Measurements from ENCODE around the gene WDTC1.

GRCh38 chr1:27341525-27342252 is 107.3 kb downstream of the WDTC1 start, which contains the start of gene SYTL1:
- TF ChIP-seq FOXM1 (IDR thresholded peaks at IDR 0.05; ENCODE audit: low read depth), result no peak
- TF ChIP-seq FOXM1 (CRISPR knock-in tag; IDR thresholded peaks at IDR 0.05; ENCODE audit: low read depth), result no peak
- TF ChIP-seq RBM39 (optimal IDR thresholded peaks at IDR 0.05; ENCODE audit: low read depth, low read length), result no peak
- no peak for TF ChIP-seq MTF1 (CRISPR knock-in tag; IDR thresholded peaks at IDR 0.05; ENCODE audit: borderline replicate concordance)

Measured in K562 (cell line).